Endothelial cell (in vitro differentiated cells): ENCODE data around the gene ZNF423. TPM values are rescaled to one million over a fixed set of nuclear protein-coding genes. Genes with fewer than 3 reads are reported as not detected.

ENCODE experiments used
- DNase-seq: peaks from one replicate; pipeline ENCODE4 v3.0.0; 2021; ENCODE audit warnings: low spot score
- H3K27ac Mint-ChIP-seq: one replicate; pipeline ENCODE4 v1.8.0; 2021; ENCODE audit warnings: mixed read lengths, inconsistent platforms; ENCODE audit not compliant: unreplicated experiment
- H3K27me3 Mint-ChIP-seq: one replicate; pipeline ENCODE4 v1.8.0; 2021; ENCODE audit warnings: mild to moderate bottlenecking, moderate library complexity, mixed read lengths, inconsistent platforms; ENCODE audit not compliant: unreplicated experiment
- H3K36me3 Mint-ChIP-seq: one replicate; pipeline ENCODE4 v1.8.0; 2021; ENCODE audit warnings: mild to moderate bottlenecking, low read depth, mixed read lengths, inconsistent platforms; ENCODE audit not compliant: unreplicated experiment
- H3K4me1 Mint-ChIP-seq: one replicate; pipeline ENCODE4 v1.8.0; 2021; ENCODE audit warnings: mild to moderate bottlenecking, mixed read lengths, inconsistent platforms; ENCODE audit not compliant: unreplicated experiment
- H3K4me3 Mint-ChIP-seq: one replicate; pipeline ENCODE4 v1.8.0; 2021; ENCODE audit warnings: mild to moderate bottlenecking, mixed read lengths, inconsistent platforms; ENCODE audit not compliant: unreplicated experiment
- H3K9me3 Mint-ChIP-seq: one replicate; pipeline ENCODE4 v1.8.0; 2021; ENCODE audit warnings: mixed read lengths, inconsistent platforms; ENCODE audit not compliant: unreplicated experiment
- total RNA-seq: library from RNA; stranded (reverse); fragmentation: NEBNext Ultra II Directional; extraction: Animal tissue kit (Norgen Biotek cat#: 25700); gene quantifications from one replicate; pipeline ENCODE4 v1.2.1, GENCODE V29; 2021; ENCODE audit not compliant: unreplicated experiment
- TF ChIP-seq, protein P1 (sequence below): fragments of 200-600 bp; sonication (generic); IDR thresholded peaks from one replicate; pipeline ENCODE4 v1.5.0; 2021; ENCODE audit warnings: antibody characterized with exemption; ENCODE audit not compliant: unreplicated experiment

ZNF423 gene
- total RNA-seq, 1 donor from 2014 or later, result 44.8 TPM

DNA sequence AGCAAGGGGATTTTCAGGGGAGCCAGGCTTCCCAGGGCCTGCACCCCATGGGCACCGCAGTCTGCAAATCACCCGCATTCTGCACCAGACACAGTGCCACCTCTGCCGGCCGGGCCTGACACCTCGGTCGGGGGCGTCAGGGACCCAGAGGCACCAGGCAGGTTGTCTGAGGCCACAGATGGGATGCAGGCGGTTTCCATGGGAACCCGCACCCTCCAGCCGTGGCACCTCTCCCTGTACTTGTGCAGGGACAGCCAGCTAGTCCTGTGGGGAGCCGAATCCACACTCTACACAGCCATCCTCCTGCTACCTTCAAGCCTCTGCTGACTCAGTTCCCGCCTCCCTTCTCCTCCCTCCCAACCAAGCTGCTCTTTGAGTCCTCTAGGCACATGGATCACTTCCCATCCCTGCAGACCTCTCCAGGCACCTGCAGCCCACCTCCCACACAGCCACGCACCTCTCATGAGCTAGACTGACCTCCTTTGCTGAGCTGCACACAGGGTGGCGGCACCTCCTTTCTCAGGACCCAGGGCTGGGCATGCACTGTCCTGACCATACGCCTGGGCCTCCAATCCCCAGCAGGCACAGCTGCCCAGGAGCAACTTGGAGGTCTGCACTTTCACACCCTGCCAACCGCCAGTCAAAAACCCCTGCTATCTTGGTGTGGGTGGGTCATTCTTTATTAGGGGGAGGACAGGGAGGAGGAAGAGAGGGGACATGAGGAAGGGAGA is 362.9 kb downstream of the ZNF423 start:
- Mint-ChIP-seq H3K36me3 (peaks cover 16% of the 10 kb centered on the region), H3K4me1 (peaks cover 27% of the 10 kb centered on the region), H3K4me3 (no peak overlapping the region), H3K27ac (no peak overlapping the region), H3K27me3 (peaks cover 10% of the 10 kb centered on the region), H3K9me3 (no peaks in the 10 kb centered on the region)
- TF ChIP-seq, protein P1, sequence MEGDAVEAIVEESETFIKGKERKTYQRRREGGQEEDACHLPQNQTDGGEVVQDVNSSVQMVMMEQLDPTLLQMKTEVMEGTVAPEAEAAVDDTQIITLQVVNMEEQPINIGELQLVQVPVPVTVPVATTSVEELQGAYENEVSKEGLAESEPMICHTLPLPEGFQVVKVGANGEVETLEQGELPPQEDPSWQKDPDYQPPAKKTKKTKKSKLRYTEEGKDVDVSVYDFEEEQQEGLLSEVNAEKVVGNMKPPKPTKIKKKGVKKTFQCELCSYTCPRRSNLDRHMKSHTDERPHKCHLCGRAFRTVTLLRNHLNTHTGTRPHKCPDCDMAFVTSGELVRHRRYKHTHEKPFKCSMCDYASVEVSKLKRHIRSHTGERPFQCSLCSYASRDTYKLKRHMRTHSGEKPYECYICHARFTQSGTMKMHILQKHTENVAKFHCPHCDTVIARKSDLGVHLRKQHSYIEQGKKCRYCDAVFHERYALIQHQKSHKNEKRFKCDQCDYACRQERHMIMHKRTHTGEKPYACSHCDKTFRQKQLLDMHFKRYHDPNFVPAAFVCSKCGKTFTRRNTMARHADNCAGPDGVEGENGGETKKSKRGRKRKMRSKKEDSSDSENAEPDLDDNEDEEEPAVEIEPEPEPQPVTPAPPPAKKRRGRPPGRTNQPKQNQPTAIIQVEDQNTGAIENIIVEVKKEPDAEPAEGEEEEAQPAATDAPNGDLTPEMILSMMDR, result no peak
- no peak for DNase-seq

DNA sequence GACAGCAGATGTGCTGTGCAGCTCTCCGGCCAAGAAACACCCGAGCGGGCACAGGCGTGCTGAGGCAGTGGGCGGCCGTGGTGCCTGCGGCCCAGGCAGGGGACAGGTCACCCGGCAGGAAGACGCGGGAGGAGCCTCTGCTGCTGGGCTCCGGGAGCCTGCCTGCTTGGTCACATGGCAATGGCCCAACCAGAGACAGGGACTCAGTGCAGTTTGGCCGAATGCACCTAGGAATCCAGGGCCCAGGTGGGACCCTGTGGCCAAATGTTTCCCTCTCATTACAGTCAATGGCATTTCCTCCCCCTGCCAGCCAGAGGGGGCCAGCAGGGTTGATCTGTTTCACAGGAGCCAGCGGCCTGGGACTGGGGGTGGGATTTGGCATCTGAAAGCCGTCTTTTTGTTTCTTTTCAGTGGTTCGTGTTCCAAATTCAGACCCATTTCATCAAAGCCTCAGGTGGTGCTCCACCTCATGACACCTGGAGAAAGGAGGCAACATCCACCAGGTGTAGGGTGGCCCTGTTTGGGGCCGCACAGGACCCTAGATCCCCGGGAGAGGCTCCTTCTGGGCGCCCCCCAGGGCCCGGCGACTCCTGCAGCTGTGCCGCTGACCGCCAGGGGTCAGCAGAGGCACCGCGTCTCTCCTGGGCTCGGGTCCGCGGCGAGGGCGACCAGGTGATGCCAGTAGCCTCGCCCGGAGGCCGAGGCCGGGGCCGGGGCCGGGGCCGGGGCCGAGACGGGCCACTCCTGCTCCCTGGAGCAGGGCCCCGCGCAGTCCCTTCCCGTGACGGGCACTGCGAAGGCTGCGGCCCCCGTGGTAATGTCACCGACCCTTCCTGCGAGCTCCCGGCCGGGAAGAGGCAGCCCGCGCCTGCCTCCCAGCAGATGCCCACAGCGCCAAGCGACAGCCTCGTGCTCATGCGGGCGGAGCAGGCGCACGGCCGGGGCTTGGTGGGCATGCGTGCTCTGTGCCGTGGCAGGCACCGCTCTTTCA is 363.8 kb downstream of the ZNF423 start:
- no peak overlapping the region for H3K27ac Mint-ChIP-seq

DNA sequence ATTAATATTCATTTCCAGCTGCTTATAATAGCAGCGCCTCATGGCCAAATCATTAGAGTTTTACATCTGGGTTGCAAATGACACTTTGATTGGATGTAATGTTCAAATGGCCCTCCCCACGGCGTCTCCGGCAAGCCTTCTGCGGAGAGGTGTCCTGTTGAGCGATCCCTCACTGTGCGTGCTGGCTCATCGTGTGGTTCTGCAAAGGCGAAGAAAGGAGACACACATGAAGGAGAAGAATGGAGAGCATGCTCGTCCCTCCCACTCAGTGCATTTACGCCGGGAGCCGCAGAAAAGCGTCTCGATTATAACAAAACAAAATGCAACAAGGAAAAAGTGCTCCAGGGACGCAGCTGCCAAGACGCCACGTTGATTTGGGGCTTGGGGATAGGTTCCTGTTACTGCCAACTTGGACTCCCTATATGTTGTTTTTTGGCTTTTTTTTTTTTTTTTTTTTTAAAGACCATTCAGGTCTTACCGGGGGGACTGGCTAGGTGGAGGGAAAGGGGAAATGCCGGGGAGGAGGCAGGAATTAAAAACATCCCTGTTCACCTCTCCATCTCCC is 364.7 kb downstream of the ZNF423 start:
- Mint-ChIP-seq H3K27me3 (peaks cover 6% of the 10 kb centered on the region), H3K4me3 (no peak overlapping the region), H3K4me1 (peaks cover 25% of the 10 kb centered on the region), H3K9me3 (no peaks in the 10 kb centered on the region), H3K27ac (no peak overlapping the region), H3K36me3 (peaks cover 13% of the 10 kb centered on the region)
- TF ChIP-seq, protein P1, result no peak
- DNase-seq, result no peak

More for the DNA sequence above, 363.8 kb downstream of the ZNF423 start:
- peak; percentile 71 for DNase-seq
- Mint-ChIP-seq H3K4me1 (peaks cover 25% of the 10 kb centered on the region), H3K36me3 (peaks cover 14% of the 10 kb centered on the region), H3K4me3 (no peak overlapping the region), H3K27me3 (peaks cover 6% of the 10 kb centered on the region), H3K9me3 (no peaks in the 10 kb centered on the region)
- TF ChIP-seq, protein P1, result peak; percentile 95

DNA sequence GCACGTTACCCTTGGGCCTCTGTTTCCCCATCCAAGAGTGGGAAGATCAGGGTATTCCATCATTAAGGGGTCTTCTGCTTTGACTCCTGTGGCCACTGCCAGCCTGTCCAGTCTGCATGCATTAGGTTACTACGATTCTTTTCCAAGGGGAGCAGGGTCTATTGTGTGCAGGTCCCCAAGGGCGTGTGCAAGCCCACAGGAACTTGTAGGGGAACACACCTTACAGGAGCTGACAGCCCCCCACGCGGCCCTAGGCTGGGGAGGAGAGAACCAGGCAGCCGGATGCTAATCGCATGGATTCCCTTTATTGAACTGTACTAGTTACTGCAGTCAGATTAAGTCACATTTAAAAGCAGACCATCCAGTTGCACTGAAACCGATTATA is 365.6 kb downstream of the ZNF423 start:
- Mint-ChIP-seq H3K9me3 (no peaks in the 10 kb centered on the region), H3K27me3 (peaks cover 6% of the 10 kb centered on the region), H3K36me3 (peaks cover 15% of the 10 kb centered on the region), H3K4me1 (peaks cover 25% of the 10 kb centered on the region), H3K27ac (no peak overlapping the region), H3K4me3 (no peak overlapping the region)
- TF ChIP-seq, protein P1, result no peak
- DNase-seq, result no peak
